GDM1 (cell line): ENCODE data around the gene BCKDHB.
"Not testable (repeated sequence)": the region's sequence is repeated elsewhere in the genome, so short reads cannot be mapped to it uniquely, and the experiment has no call there.

ENCODE experiments used
- DNase-seq: peaks from one replicate; lab custom pipeline; 2025; lab: John Stamatoyannopoulos, UW

BCKDHB gene

GRCh38 chr6:80263585-80263984 lies 157.1 kb downstream of the BCKDHB start:
- no peak for DNase-seq

- DNase-seq: no peak
Observed at GRCh38 chr6:80268865-80269730, 162.6 kb downstream of the BCKDHB start.

- no peak for DNase-seq
Observed at GRCh38 chr6:80271074-80271473, 164.6 kb downstream of the BCKDHB start.

- DNase-seq: no peak
Observed at GRCh38 chr6:80272988-80273387, 166.5 kb downstream of the BCKDHB start.

GRCh38 chr6:80276861-80277260 lies 170.4 kb downstream of the BCKDHB start:
- no peak for DNase-seq

DNA sequence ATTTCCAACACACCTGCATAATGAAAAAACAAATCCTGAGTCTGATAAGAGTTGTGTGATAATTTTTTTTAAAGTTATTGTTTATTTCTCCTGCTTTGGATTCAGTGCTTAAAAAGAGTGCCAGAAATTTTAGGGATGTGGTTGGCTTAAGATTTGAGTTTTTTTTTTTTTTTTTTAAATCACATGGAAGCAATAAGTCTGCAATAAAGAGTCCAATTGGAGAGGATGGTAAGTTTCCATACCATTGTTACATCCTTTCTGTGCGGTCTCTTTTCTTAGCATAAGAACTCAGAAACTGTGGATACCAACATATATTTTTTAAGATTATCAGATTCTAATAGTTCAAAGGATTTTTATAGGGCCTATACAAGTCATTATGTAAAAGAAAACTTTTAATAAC lies 171.0 kb downstream of the BCKDHB start:
- DNase-seq: no peak

DNA sequence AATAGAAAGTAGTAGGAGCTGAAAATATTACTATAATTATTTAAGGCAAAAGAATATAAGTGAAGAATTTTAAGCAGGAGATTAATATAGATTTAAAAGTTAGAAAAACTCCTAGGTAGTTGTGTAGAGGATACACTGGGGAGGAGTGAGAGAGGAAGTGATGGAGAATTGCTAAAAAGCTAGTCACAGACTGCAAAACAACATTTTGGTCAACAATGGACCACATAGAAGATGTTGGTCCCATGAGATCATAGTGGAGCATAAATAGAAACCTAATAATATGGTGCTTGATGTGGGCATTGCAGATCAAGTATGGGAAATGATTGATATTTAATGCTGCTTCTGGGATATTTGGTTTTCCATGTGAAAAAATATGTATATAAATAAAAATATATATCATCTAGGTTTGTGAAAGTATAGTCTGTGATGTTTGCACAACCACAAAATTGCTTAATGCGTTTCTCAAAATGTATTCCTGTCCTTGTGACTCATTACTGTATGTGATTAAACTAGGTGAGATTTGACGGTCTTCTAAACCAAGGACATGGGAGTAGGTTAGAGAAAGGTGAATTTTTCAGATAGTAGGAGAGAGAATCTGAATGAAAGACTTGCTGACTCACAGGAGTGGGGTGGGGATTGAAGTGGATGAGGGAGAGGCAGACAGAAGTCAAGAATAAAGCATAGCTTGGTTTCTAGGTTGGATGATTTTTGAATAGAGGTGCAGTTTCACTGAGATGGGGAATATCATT lies 174.0 kb downstream of the BCKDHB start:
- no peak for DNase-seq

DNA sequence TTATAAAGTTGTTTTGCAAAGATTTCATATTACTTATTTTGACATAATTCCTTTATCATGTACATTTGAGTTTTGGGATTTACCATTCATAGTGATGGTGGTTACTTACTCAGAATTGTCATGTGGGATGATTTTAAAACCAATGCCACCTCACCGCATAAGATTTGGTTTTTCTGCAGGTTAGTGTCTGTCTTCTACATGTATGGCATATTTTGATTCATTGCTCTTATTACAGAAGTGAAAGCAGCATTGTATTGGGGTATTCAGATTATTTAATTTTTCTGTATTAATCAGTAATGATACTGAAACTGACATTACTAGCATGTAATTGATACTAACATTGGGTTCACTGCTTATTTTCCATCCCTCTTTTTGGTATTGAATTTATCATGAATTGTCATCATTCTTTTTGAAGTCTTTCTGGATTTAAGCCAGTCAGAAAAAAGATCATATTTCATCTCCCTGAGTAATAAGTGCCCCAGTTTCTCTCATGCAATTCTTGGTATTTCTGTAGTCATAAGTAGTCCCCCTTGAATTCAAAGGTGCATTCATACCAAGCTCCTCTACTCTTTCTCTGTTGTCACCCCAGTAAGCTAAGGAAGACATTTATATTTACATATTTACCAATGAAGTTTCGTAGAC lies 176.6 kb downstream of the BCKDHB start:
- no peak for DNase-seq

GRCh38 chr6:80287112-80287511 lies 180.6 kb downstream of the BCKDHB start:
- no peak for DNase-seq

- no peak for DNase-seq
Observed at GRCh38 chr6:80287607-80288006, 181.1 kb downstream of the BCKDHB start.

DNA sequence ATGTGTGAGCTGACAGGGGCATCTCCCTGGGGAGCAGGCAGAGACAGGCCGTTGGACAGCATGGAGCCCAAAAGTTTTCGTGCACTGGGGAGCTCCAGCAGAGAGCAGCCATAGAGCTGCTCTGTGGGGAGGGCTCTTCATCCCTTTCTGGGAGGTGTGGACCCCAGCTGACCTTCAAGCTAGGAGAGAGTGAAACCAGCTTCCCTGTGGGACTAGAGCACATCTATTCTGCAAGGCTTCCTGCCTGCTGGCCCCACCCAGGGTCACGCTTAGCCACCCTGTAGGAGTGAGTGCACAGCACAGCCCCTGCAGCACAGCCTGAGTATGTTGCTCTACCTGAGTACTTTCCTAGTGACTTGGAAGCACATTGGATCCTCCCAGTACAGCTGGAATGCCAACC lies 183.3 kb downstream of the BCKDHB start:
- no peak for DNase-seq

DNA sequence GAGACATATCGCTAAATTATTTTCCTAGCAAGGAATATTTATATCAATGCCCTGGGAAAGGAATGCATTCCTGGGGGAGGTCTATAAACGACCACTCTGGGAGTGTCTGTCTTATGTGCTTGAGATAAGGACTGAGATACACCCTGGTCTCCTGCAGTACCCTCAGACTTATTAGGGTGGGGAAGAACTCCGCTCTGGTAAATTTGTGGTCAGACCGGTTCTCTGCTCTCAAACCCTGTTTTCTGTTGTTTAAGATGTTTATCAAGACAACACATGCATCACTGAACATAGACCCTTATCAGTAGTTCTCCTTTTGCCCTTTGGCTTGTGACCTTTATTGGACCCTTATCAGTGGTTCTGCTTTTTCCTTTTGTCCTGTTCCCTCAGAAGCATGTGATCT lies 188.1 kb downstream of the BCKDHB start:
- DNase-seq: not testable (repeated sequence)

- DNase-seq: no peak
Observed at GRCh38 chr6:80302716-80303115, 196.2 kb downstream of the BCKDHB start.

GRCh38 chr6:80304014-80304413 lies 197.5 kb downstream of the BCKDHB start:
- DNase-seq: no peak

DNA sequence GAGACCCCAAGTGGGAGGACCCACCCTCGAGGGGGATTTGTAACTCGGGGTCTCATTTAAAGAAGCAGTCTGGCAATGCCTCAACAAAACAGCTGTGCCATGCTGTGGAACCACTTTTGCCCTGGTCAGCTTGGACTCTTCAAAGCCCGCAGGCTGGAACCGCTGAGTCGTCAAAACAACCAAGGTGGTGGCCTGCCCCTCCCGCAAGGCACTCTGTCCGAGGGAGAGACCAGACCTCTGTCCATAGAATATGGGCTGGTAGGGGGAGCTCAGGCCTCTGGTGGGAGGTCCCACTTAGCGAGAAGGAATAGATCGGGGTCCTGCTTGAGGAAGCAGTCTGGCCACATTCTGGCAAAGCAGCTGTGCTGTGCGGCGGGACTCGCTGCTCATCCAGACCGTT lies 208.1 kb downstream of the BCKDHB start:
- no peak for DNase-seq

GRCh38 chr6:80316686-80317231 lies 210.3 kb downstream of the BCKDHB start:
- no peak for DNase-seq

DNA sequence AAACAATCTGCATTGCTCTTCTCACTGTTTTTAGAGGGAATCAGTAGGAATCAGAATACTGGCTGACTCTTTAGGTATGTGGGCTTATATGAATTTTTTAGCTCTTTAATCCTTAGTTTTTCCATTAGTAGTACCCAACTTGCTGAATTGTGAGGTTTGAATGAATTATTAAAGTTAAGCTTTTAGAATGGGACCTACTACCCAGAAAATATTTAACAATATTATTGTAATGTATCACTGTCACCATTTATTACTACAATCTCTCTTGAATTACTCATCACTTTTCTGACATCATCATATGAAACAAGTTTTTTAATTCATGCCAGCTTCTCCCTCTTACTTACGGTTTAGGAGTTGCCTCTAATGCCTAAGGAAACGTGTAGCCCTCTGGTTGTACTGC lies 212.7 kb downstream of the BCKDHB start:
- DNase-seq: no peak

DNA sequence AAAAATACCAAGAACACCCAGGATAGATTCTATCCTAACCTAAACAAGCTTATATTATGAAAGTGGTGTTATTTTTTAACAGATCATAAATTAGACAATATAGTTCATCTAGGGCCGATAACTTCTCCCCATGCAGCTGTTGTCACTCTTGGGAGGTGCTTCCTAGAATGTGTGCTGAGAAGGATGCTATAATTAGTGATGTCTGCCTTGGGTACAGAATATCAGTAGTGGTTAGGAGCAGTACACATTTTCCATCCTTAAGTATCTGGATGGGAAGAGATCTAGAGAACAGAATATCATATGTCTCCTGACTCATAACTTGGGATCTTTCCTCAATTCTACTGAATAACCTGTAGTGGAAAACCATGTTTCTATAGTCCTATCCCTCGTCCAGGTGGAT lies 214.5 kb downstream of the BCKDHB start:
- no peak for DNase-seq

- DNase-seq: no peak
Observed at GRCh38 chr6:80325742-80326141, 219.3 kb downstream of the BCKDHB start.

GRCh38 chr6:80328652-80329051 lies 222.2 kb downstream of the BCKDHB start:
- DNase-seq: no peak

DNA sequence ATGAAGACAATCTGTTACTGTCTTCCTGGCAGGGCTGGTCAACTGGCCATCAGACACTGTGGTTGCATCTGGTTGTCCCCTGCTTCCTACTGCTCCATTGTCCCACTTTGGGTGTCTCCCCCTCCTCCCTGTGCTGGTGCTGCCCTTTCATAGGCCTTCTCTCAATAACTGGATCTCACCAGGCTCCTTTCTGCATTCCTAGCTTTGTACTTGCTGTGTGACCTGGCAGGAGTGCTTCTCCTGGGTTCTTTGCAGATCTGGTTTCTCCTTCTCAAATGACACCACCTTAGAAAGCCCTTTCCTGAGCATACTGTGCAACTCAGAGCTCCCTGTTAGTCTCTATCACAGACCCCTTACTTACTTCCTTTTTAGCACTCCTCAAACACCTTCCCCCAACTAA lies 223.0 kb downstream of the BCKDHB start:
- no peak for DNase-seq

- DNase-seq: no peak
Observed at GRCh38 chr6:80330961-80331360, 224.5 kb downstream of the BCKDHB start.

GRCh38 chr6:80331522-80331921 lies 225.1 kb downstream of the BCKDHB start:
- no peak for DNase-seq
